OCI-LY7 (cell line): Measurements from ENCODE around the gene CCDC85A. TPM values are rescaled to one million over a fixed set of nuclear protein-coding genes. Genes with fewer than 3 reads are reported as not detected.

ENCODE experiments used
- BruUV-seq: library from RNA; stranded (reverse); fragments of 400-500 nt; replicated peaks from 2 replicates; lab custom pipeline; 2021; lab: Mats Ljungman, UMichigan
- CTCF ChIA-PET: fragments of 300-600 bp; sonication (Branson Sonifier 250); formaldehyde crosslinking; loops from one replicate; lab custom pipeline; 2022; ENCODE audit warnings: antibody characterized with exemption; ENCODE audit not compliant: unreplicated experiment; lab: Charles Lee
- POLR2A ChIA-PET: fragments of 300-600 bp; sonication (Branson Sonifier 250); formaldehyde crosslinking; loops from one replicate; lab custom pipeline; 2022; ENCODE audit warnings: antibody characterized with exemption; lab: Charles Lee
- DNase-seq: peaks from one replicate; pipeline ENCODE4 v3.0.0-alpha.2; 2015; ENCODE audit warnings: low spot score
- H2AFZ ChIP-seq: fragments of 200-600 bp; sonication (generic), shearing (Covaris generic); 2 replicates; pipeline ENCODE4 v1.6.1; 2014; ENCODE audit warnings: mild to moderate bottlenecking, antibody characterized with exemption, low read length, moderate library complexity
- H3K27ac ChIP-seq: fragments of 200-600 bp; sonication (generic); 2 replicates; pipeline ENCODE4 v1.5.1; 2014; ENCODE audit warnings: mixed run types, low read depth, mild to moderate bottlenecking, moderate library complexity, low read length, inconsistent platforms; ENCODE audit not compliant: poor library complexity, severe bottlenecking
- H3K36me3 ChIP-seq: fragments of 200-600 bp; sonication (generic); 2 replicates; pipeline ENCODE4 v1.6.1; 2014; ENCODE audit warnings: mild to moderate bottlenecking, antibody characterized with exemption, low read length, moderate library complexity, mixed read lengths; ENCODE audit not compliant: insufficient read depth
- H3K4me1 ChIP-seq: fragments of 200-600 bp; sonication (generic); 2 replicates; pipeline ENCODE4 v1.5.1; 2014; ENCODE audit warnings: mild to moderate bottlenecking, low read length; ENCODE audit not compliant: insufficient read depth, poor library complexity, severe bottlenecking
- H3K4me2 ChIP-seq: fragments of 200-600 bp; sonication (generic); 2 replicates; pipeline ENCODE4 v1.6.1; 2014; ENCODE audit warnings: mild to moderate bottlenecking, low read length
- H3K4me3 ChIP-seq: fragments of 200-600 bp; sonication (generic); 2 replicates; pipeline ENCODE4 v1.5.1; 2014; ENCODE audit warnings: mild to moderate bottlenecking, low read depth, low read length; ENCODE audit not compliant: poor library complexity, severe bottlenecking
- H3K79me2 ChIP-seq: fragments of 200-600 bp; sonication (generic); 2 replicates; pipeline ENCODE4 v1.6.1; 2016; ENCODE audit warnings: low read depth, mild to moderate bottlenecking, low read length, moderate library complexity, mixed read lengths; ENCODE audit not compliant: insufficient read depth
- H3K9me2 ChIP-seq: fragments of 200-600 bp; sonication (generic); 2 replicates; pipeline ENCODE4 v1.6.1; 2016; ENCODE audit warnings: mild to moderate bottlenecking, low read length, mixed read lengths; ENCODE audit not compliant: insufficient read depth
- H3K9me3 ChIP-seq: fragments of 200-600 bp; sonication (generic); 2 replicates; pipeline ENCODE4 v1.6.1; 2014; ENCODE audit warnings: mild to moderate bottlenecking, mixed run types, low read length, mixed read lengths
- H4K20me1 ChIP-seq: fragments of 200-600 bp; sonication (generic); 2 replicates; pipeline ENCODE4 v1.6.1; 2014; ENCODE audit warnings: mild to moderate bottlenecking, antibody characterized with exemption, low read length, moderate library complexity, mixed read lengths; ENCODE audit not compliant: insufficient read depth
- CTCF ChIP-seq: fragments of 200-600 bp; sonication (generic); conservative IDR thresholded peaks from 2 replicates; pipeline ENCODE4 v1.5.1; 2014; ENCODE audit warnings: mild to moderate bottlenecking, antibody characterized with exemption, low read length, moderate library complexity, mixed read lengths
- EZH2phosphoT487 ChIP-seq: fragments of 200-600 bp; sonication (generic); IDR thresholded peaks from 2 replicates; pipeline ENCODE4 v1.6.1; 2018; ENCODE audit warnings: low read depth, borderline replicate concordance, mild to moderate bottlenecking, mixed run types, antibody characterized with exemption, low read length, moderate library complexity, mixed read lengths
- intact Hi-C: fragments of 100-400 bp; cut with micrococcal nuclease; formaldehyde crosslinking; loops from one replicate; pipeline ENCODE4 v1.10.0; 2022; ENCODE audit not compliant: unreplicated experiment
- total RNA-seq, 2 experiments: library from RNA; depleted of rRNA in 1 of 2; stranded (reverse); fragments of >200 nt in 1 of 2; shearing (Covaris generic) in 1 of 2; gene quantifications; 2 replicates each; pipeline ENCODE4 v1.2.3, GENCODE V29; 2014 to 2022

CCDC85A gene
- total RNA-seq, 2 experiments from 2014 or later = not detected

GRCh38 chr2:56206250-56206649, 22.5 kb downstream of the CCDC85A start:
- ChIA-PET CTCF (no interaction called here), POLR2A (no interaction called here)
- H2AFZ ChIP-seq = no peak overlapping the region
- H3K9me2 ChIP-seq = no peaks in the 10 kb centered on the region
- H4K20me1 ChIP-seq = no peaks in the 10 kb centered on the region
- intact Hi-C loops = no loop called here
- no peak overlapping the region for H3K4me2 ChIP-seq
- H3K4me3 ChIP-seq = no peak overlapping the region
- no peaks in the 10 kb centered on the region for H3K4me1 ChIP-seq
- no peak for DNase-seq
- TF ChIP-seq CTCF (no peak), EZH2phosphoT487 (no peak)
- no peaks in the 10 kb centered on the region for H3K36me3 ChIP-seq
- no peaks in the 10 kb centered on the region for H3K9me3 ChIP-seq
- BruUV-seq = no TSS peak
- no peak overlapping the region for H3K27ac ChIP-seq
- H3K79me2 ChIP-seq = no peaks in the 10 kb centered on the region

- Histone ChIP-seq H2AFZ (no peak overlapping the region), H3K79me2 (no peaks in the 10 kb centered on the region), H3K4me3 (no peak overlapping the region), H3K9me2 (no peaks in the 10 kb centered on the region), H3K27ac (no peak overlapping the region), H3K36me3 (no peaks in the 10 kb centered on the region), H3K4me2 (no peak overlapping the region), H3K9me3 (no peaks in the 10 kb centered on the region), H3K4me1 (no peaks in the 10 kb centered on the region), H4K20me1 (no peaks in the 10 kb centered on the region)
- POLR2A ChIA-PET = no interaction called here
- DNase-seq = no peak
- TF ChIP-seq EZH2phosphoT487 (no peak), CTCF (no peak)
- CTCF ChIA-PET = no interaction called here
- no TSS peak for BruUV-seq
- intact Hi-C loops = no loop called here
These were observed 24.0 kb downstream of the CCDC85A start for GRCh38 chr2:56207760-56208159.

- H3K9me2 ChIP-seq = no peaks in the 10 kb centered on the region
- CTCF ChIA-PET = no interaction called here
- no peak overlapping the region for H2AFZ ChIP-seq
- H3K27ac ChIP-seq = no peak overlapping the region
- no peak for DNase-seq
- H3K4me1 ChIP-seq = no peaks in the 10 kb centered on the region
- H3K36me3 ChIP-seq = no peaks in the 10 kb centered on the region
- POLR2A ChIA-PET = no interaction called here
- intact Hi-C loops = no loop called here
- H3K4me2 ChIP-seq = no peak overlapping the region
- no peaks in the 10 kb centered on the region for H3K79me2 ChIP-seq
- no peaks in the 10 kb centered on the region for H4K20me1 ChIP-seq
- no peaks in the 10 kb centered on the region for H3K9me3 ChIP-seq
- BruUV-seq = no TSS peak
- TF ChIP-seq CTCF (no peak), EZH2phosphoT487 (no peak)
- H3K4me3 ChIP-seq = no peak overlapping the region
These were observed 24.6 kb downstream of the CCDC85A start for GRCh38 chr2:56208380-56208779.
